ENCODE data around the gene OXTR. TPM values are rescaled to one million over a fixed set of nuclear protein-coding genes. Genes with fewer than 3 reads are reported as not detected.
"Not testable (repeated sequence)": the region's sequence is repeated elsewhere in the genome, so short reads cannot be mapped to it uniquely, and the experiment has no call there.

Gene OXTR
- total and polyA plus RNA-seq, 2 of the 4 experiments (the other 2 are of a cell fraction) = 42.8 to 56.1 TPM

GRCh38 chr3:8715757-8716156 lies 53.7 kb downstream of the OXTR start:
- H3K4ac ChIP-seq (ENCODE audit: low read depth, low read length); H2AFZ ChIP-seq (replicated peaks; ENCODE audit: low read length, poor library complexity); H3K56ac ChIP-seq (ENCODE audit: extremely low read depth, insufficient read depth, low read length); H4K8ac ChIP-seq (ENCODE audit: low read depth in 2 of 2, low read length in 2 of 2); H3K9me1 ChIP-seq (ENCODE audit: insufficient read depth, low read length); H3K4me3 ChIP-seq (ENCODE audit: insufficient read depth, low read depth, low read length); H2BK15ac ChIP-seq (ENCODE audit: low read depth, low read length); POLR2A ChIA-PET (ENCODE audit: unreplicated experiment); H3K4me2 ChIP-seq (ENCODE audit: low read depth, low read length); H3K79me1 ChIP-seq (ENCODE audit: low read depth in 1 of 2, low read length in 2 of 2); H3K9me3 ChIP-seq (ENCODE audit: control insufficient read depth, insufficient read depth, low read length); DNase-seq; H2BK5ac ChIP-seq (ENCODE audit: low read depth, low read length, poor library complexity, severe bottlenecking); BruUV-seq (replicated peaks); H3K36me3 ChIP-seq (ENCODE audit: control insufficient read depth, insufficient read depth, low read length); H3K18ac ChIP-seq (ENCODE audit: low read depth, low read length); H2AK5ac ChIP-seq (ENCODE audit: low read depth, low read length); H4K5ac ChIP-seq (ENCODE audit: low read depth, low read length); H3K27me3 ChIP-seq (ENCODE audit: control insufficient read depth, insufficient read depth, low read length); H3K9ac ChIP-seq (ENCODE audit: low read depth, low read length); H3K23ac ChIP-seq (ENCODE audit: low read depth, low read length); H3K27ac ChIP-seq (ENCODE audit: insufficient read depth, low read length); CTCF ChIA-PET; H4K91ac ChIP-seq (ENCODE audit: insufficient read depth, low read depth, low read length); H4K20me1 ChIP-seq (ENCODE audit: insufficient read depth, low read length); H2BK20ac ChIP-seq (ENCODE audit: low read depth, low read length); H2AK9ac ChIP-seq (replicated peaks; ENCODE audit: low read depth, low read length, poor library complexity); H3K14ac ChIP-seq (replicated peaks; ENCODE audit: low read depth, low read length); ATAC-seq (ENCODE audit: low read depth); H2BK120ac ChIP-seq (ENCODE audit: low read depth, low read length); intact Hi-C loops (cut with micrococcal nuclease); H3K4me1 ChIP-seq (ENCODE audit: control insufficient read depth, insufficient read depth, low read length); in situ Hi-C loops (cut with MboI; ENCODE audit: low sequenced_read_pairs); dilution Hi-C loops (cut with HindIII; ENCODE audit: low sequenced_read_pairs, unreplicated experiment): not testable (repeated sequence)
- no CpG with 5 or more reads among the region's 12 CpGs for WGBS, 2 experiments (ENCODE audit: extremely low coverage in 2 of 2, insufficient read length in 1 of 2)

All from IMR-90 (cell line).